Activated CD4-positive, alpha-beta T cell treated with anti-CD3 and anti-CD28 coated beads, Interleukin-2, amount 50 U/mL, for 1 hour (primary cell): ENCODE measurements around the gene DAND5.
"Not testable (repeated sequence)": the region's sequence is repeated elsewhere in the genome, so short reads cannot be mapped to it uniquely, and the experiment has no call there.

Experiments
- DNase-seq: peaks from one replicate; pipeline ENCODE4 v3.0.0-alpha.2; 2020

The DAND5 gene

DNA sequence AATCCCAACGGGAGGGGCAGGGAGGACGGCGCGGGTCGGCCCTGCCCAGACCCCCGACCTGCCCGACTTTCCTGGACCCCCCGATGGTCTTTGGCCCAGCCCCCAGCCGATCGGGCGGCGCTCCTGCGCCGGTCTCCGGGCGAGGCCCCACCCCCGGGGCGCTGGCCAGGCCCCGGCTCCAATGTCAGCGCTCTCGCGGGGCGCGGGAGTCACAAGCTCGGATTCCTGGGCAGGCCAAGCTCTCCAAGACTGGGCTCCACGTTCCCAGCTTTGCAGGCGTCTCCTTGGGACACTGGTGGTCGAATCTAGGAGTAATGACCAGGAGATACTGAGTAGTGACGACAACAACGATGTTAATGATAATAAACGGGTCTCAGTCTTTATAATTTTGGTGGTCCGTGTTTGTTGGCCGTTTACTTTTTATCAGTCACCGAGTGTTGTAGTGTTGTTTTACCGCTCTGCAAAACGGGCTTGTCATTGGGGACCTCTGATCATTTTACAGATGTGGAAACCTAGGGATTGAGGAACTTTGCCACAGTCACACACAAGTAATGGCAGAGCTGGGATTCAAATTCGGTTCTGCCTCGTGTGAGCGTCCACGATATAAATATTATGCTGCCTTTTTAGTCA lies 23.2 kb upstream of the DAND5 start:
- DNase-seq, result peak; percentile 41

- DNase-seq, result no peak
Observed at GRCh38 chr19:12946731-12947496, 22.5 kb upstream of the DAND5 start.

- no peak for DNase-seq
Observed at GRCh38 chr19:12947702-12948611, 21.4 kb upstream of the DAND5 start.

DNA sequence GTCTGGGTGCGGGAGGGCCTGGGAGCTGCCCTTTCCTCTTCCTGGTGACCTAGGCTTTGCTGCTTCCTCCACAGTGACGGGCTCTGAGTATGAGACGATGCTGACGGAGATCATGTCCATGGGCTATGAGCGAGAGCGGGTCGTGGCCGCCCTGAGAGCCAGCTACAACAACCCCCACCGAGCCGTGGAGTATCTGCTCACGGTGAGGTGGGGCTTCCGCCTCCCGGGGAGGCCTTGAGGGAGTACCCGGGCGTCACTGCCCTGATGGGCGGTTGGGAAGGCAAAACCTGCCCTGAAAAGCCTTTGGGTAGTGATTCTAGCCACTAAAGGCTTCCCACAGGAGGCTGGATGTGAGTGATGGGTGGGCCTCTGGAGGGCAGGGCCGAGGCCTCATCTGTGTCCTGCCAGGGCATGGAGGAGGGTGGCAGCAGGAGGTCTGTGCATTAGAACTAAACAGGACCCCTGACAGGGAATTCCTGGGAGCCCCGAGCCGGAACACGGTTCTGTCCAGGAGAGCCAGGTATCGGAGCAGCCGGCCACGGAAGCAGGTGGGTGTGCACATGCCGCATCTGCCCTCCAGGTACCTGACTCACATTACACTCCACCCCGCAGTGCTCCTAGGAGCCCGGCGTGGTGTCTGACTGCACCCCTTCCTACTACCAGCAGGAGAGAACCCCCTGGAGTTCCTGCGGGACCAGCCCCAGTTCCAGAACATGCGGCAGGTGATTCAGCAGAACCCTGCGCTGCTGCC lies 20.6 kb upstream of the DAND5 start:
- DNase-seq, result no peak

GRCh38 chr19:12949363-12950283 lies 19.8 kb upstream of the DAND5 start:
- DNase-seq, result no peak

GRCh38 chr19:12952050-12952449 lies 17.3 kb upstream of the DAND5 start:
- not testable (repeated sequence) for DNase-seq

DNA sequence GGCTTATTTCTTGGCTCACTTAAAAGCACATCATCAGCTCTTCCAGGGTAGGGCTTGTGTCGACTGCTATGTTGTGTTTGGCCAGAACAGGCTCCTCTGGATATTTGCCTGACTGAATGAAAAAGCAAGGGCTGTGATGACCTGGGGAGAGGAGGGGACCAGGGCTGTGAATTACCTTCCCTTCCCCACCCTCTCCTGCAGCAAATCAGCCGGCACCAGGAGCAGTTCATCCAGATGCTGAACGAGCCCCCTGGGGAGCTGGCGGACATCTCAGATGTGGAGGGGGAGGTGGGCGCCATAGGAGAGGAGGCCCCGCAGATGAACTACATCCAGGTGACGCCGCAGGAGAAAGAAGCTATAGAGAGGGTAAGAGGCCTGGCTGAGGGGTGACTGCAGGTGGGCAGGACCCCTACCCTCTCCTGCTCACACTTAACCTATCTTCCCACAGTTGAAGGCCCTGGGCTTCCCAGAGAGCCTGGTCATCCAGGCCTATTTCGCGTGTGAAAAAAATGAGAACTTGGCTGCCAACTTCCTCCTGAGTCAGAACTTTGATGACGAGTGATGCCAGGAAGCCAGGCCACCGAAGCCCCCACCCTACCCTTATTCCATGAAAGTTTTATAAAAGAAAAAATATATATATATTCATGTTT lies 16.8 kb upstream of the DAND5 start:
- DNase-seq, result no peak

GRCh38 chr19:12953138-12953798 lies 16.1 kb upstream of the DAND5 start:
- DNase-seq, result no peak

DNA sequence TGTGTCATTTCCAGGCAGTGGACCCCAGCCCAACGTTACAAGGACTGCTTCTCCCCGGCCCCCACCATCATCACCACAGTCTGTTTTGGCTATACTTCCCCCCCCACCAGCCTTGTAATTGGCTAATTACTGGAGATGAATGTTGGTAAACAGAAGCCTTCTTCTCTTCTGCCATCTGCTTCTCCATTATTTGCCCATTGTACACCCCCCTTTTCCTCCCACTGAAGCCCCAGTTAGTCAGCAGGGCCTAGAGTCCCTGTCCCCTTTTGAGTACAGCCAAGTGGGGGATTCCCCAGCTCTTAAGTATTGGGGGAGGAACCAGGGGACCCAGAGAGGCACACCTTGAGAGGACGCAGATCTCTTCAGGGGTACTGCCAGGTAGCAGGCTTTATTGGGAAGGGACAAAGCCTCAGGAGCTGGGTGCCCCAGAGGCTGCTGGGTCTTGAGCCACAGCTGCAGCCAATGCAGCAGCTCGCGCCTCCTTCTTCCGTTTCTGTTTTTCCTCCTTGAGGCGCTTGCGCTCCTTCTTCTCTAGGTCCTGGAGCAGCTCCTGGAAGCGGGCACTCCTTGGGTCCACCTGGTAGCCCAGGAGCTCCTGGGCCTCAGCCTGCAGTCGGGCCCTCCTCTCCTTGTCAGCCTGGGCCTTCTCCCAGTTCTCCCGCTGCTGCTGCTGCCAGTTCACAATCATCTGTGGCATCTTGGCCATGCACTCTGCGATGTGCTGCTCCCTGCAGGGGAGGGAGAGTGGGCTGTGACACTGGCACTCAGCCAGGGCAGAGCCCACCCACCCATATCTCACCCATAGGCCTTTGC lies 15.4 kb upstream of the DAND5 start:
- no peak for DNase-seq

DNA sequence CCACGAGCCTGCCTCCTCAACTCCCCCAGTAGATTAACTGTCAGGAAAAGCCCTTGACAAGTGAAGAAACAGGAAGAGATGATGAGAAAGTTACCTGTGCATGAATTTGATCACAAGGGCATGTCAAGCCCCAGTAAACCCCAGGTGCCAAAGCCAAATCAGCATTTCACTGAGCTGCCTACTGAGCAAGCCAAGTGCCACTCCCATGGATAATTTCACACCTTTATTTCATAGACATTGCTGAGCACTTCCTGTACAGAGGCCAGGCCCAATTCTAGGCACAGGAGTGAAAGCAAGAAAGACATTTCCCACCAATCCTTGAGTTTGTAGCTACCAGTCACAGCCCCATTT lies 14.8 kb upstream of the DAND5 start:
- no peak for DNase-seq

DNA sequence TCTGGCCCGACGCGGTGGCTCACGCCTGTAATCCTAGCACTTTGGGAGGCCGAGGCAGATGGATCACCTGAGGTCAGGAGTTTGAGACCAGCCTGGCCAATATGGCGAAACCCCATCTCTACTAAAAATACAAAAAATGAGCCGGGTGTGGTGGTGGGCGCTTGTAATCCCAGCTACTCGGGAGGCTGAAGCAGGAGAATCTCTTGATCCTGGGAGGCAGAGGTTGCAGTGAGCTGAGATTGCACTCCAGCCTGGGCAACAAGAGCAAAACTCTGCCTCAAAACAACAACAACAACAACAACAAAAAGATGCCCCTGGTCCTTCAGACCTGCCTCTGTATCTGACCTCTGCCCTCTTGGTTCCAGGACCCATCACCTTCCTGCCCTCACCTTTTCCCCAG lies 13.8 kb upstream of the DAND5 start:
- not testable (repeated sequence) for DNase-seq

- DNase-seq, result no peak
Observed at GRCh38 chr19:12955996-12956395, 13.4 kb upstream of the DAND5 start.

- DNase-seq, result peak; percentile 80
Observed at GRCh38 chr19:12956446-12957388, 12.7 kb upstream of the DAND5 start, which contains the start of gene GADD45GIP1. TSS of gene GADD45GIP1 (minus strand) at chr19:12957223. CDS start at chr19:12957212, 11 bp downstream.

- not testable (repeated sequence) for DNase-seq
Observed at GRCh38 chr19:12957389-12957952, 11.9 kb upstream of the DAND5 start.

GRCh38 chr19:12959481-12959880 lies 9.9 kb upstream of the DAND5 start:
- no peak for DNase-seq

- DNase-seq, result peak; percentile 77
Observed at GRCh38 chr19:12965017-12965811, 4.2 kb upstream of the DAND5 start.

GRCh38 chr19:12965812-12966135 lies 3.6 kb upstream of the DAND5 start:
- no peak for DNase-seq
